ENCODE results near the gene USP7.

Gene USP7

GRCh38 chr16:8950580-8951077 lies 13.1 kb downstream of the USP7 start:
- DNase-seq = no peak

- no peak for DNase-seq
Measured at GRCh38 chr16:8949536-8950418, 13.9 kb downstream of the USP7 start.

GRCh38 chr16:8948831-8949230 lies 14.9 kb downstream of the USP7 start:
- DNase-seq = no peak

GRCh38 chr16:8948069-8948593 lies 15.6 kb downstream of the USP7 start:
- no peak for DNase-seq

- no peak for DNase-seq
Measured at GRCh38 chr16:8946544-8946943, 17.2 kb downstream of the USP7 start.

- DNase-seq = no peak
Measured at GRCh38 chr16:8945626-8946296, 17.9 kb downstream of the USP7 start.

- no peak for DNase-seq
Measured at GRCh38 chr16:8943966-8944759, 19.5 kb downstream of the USP7 start.

GRCh38 chr16:8943001-8943763 lies 20.5 kb downstream of the USP7 start:
- no peak for DNase-seq

GRCh38 chr16:8941718-8942344 lies 21.9 kb downstream of the USP7 start:
- no peak for DNase-seq

- no peak for DNase-seq
Measured at GRCh38 chr16:8937803-8938202, 25.9 kb downstream of the USP7 start.

- DNase-seq = peak; percentile 69
Measured at GRCh38 chr16:8936421-8936820, 27.3 kb downstream of the USP7 start.

GRCh38 chr16:8935989-8936388 lies 27.7 kb downstream of the USP7 start:
- no peak for DNase-seq

- no peak for DNase-seq
Measured at GRCh38 chr16:8934601-8935000, 29.1 kb downstream of the USP7 start.

GRCh38 chr16:8931859-8932258 lies 31.8 kb downstream of the USP7 start:
- DNase-seq = no peak

GRCh38 chr16:8929086-8929748 lies 34.5 kb downstream of the USP7 start:
- no peak for DNase-seq

- no peak for DNase-seq
Measured at GRCh38 chr16:8928467-8928957, 35.2 kb downstream of the USP7 start.

- DNase-seq = no peak
Measured at GRCh38 chr16:8926827-8927226, 36.9 kb downstream of the USP7 start.

GRCh38 chr16:8925455-8925854 lies 38.3 kb downstream of the USP7 start:
- DNase-seq = no peak

- DNase-seq = no peak
Measured at GRCh38 chr16:8924214-8924613, 39.5 kb downstream of the USP7 start.

GRCh38 chr16:8923199-8923598 lies 40.5 kb downstream of the USP7 start:
- no peak for DNase-seq

All from activated CD4-positive, CD25-positive, alpha-beta regulatory T cell treated with anti-CD3 and anti-CD28 coated beads, Interleukin-2, amount 50 U/mL, for 72 hours (primary cell).